HepG2 (cell line): ENCODE measurements around the gene TGFA. TPM values are rescaled to one million over a fixed set of nuclear protein-coding genes. Genes with fewer than 3 reads are reported as not detected.

Source experiments
- DNMT3B ChIP-seq: conservative IDR thresholded peaks from 2 replicates; pipeline ENCODE4 v1.6.1; 2016; ENCODE audit warnings: missing biosample characterization, control low read depth
- DRAP1 ChIP-seq: IDR thresholded peaks from 2 replicates; pipeline ENCODE4 v1.6.1; 2016; ENCODE audit warnings: missing genetic modification reagents, missing compliant biosample characterization
- HHEX ChIP-seq: IDR thresholded peaks from 2 replicates; pipeline ENCODE4 v1.6.1; 2016; ENCODE audit warnings: control low read depth
- TOPORS ChIP-seq: sonication (generic); formaldehyde crosslinking; IDR thresholded peaks from 2 replicates; pipeline ENCODE4 v1.8.0; 2023; ENCODE audit warnings: mild to moderate bottlenecking, missing genetic modification reagents
- ZNF333 ChIP-seq: sonication (generic); formaldehyde crosslinking; IDR thresholded peaks from 2 replicates; pipeline ENCODE4 v1.4.0; 2020; ENCODE audit warnings: mild to moderate bottlenecking, missing genetic modification reagents, borderline replicate concordance
- ZNF652 ChIP-seq: IDR thresholded peaks from 2 replicates; pipeline ENCODE4 v1.6.1; 2016; ENCODE audit warnings: low read depth, borderline replicate concordance
- ZSCAN12 ChIP-seq: sonication (generic); formaldehyde crosslinking; IDR thresholded peaks from 2 replicates; pipeline ENCODE4 v1.9.0; 2021; ENCODE audit warnings: mild to moderate bottlenecking, missing genetic modification reagents
- polyA plus RNA-seq, 8 experiments: library from polyadenylated mRNA; depleted of rRNA in 3 of 8; stranded (reverse) in 7 of 8; unstranded in 1 of 8; fragments of >200 nt; fragmentation: Illumina TruSeq in 4 of 8; extraction: Trizol in 4 of 8; gene quantifications; 2 replicates each; pipeline versions ENCODE4 v1.2.1 to v1.2.3, GENCODE V29; 2011 to 2016; ENCODE audit warnings: low read depth in 4 of 8, missing spikeins in 1 of 8, mixed read lengths in 1 of 8; ENCODE audit not compliant: insufficient read depth in 1 of 8
- total RNA-seq, 5 experiments: library from RNA; depleted of rRNA; stranded (reverse); fragments of >200 nt; fragmentation: Illumina TruSeq; extraction: Trizol; gene quantifications; 2 replicates each; pipeline ENCODE4 v1.2.3, GENCODE V29; 2016; ENCODE audit warnings: low read depth in 1 of 5
- TF ChIP-seq, protein P1 (sequence below): sonication (generic); formaldehyde crosslinking; IDR thresholded peaks from 2 replicates; pipeline ENCODE4 v1.5.1; 2020; ENCODE audit warnings: mild to moderate bottlenecking, missing genetic modification reagents, borderline replicate concordance
- TF ChIP-seq, protein P2 (sequence below): sonication (generic); formaldehyde crosslinking; IDR thresholded peaks from 2 replicates; pipeline ENCODE4 v1.4.0; 2020; ENCODE audit warnings: low read depth, mild to moderate bottlenecking, missing genetic modification reagents

Gene TGFA
- total and polyA plus RNA-seq, 2 of the 13 experiments (the other 11 are each of a cell fraction or from before 2014, with no cell fraction given): 7.8 to 15.3 TPM

GRCh38 chr2:70553334-70553583 is 367 bp downstream of the TGFA start (continued):
- TF ChIP-seq, protein P1, sequence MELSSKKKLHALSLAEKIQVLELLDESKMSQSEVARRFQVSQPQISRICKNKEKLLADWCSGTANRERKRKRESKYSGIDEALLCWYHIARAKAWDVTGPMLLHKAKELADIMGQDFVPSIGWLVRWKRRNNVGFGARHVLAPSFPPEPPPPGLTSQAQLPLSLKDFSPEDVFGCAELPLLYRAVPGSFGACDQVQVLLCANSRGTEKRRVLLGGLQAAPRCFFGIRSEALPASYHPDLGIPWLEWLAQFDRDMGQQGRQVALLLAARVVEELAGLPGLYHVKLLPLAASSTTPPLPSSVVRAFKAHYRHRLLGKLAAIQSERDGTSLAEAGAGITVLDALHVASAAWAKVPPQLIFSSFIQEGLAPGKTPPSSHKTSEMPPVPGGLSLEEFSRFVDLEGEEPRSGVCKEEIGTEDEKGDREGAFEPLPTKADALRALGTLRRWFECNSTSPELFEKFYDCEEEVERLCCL (CRISPR knock-in tag): no peak
- TF ChIP-seq HHEX (CRISPR knock-in tag) (no peak), ZSCAN12 (no peak; the same call in 1 of the 2 replicates), DNMT3B (CRISPR knock-in tag) (no peak), ZNF652 (CRISPR knock-in tag) (no peak), DRAP1 (CRISPR knock-in tag) (no peak), ZNF333 (CRISPR knock-in tag) (0 out of 2 replicates have a peak, but pooled peaks have one; percentile 41), TOPORS (CRISPR knock-in tag) (peak; percentile 73; the same call in 1 of the 2 replicates)
- TF ChIP-seq, protein P2, sequence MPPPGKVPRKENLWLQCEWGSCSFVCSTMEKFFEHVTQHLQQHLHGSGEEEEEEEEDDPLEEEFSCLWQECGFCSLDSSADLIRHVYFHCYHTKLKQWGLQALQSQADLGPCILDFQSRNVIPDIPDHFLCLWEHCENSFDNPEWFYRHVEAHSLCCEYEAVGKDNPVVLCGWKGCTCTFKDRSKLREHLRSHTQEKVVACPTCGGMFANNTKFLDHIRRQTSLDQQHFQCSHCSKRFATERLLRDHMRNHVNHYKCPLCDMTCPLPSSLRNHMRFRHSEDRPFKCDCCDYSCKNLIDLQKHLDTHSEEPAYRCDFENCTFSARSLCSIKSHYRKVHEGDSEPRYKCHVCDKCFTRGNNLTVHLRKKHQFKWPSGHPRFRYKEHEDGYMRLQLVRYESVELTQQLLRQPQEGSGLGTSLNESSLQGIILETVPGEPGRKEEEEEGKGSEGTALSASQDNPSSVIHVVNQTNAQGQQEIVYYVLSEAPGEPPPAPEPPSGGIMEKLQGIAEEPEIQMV (CRISPR knock-in tag): no peak
- TF ChIP-seq, all 625 proteins: peak for 59
